HL-60 (cell line): ENCODE measurements around the gene PCDH15.

Source experiments
- DNase-seq, 2 experiments: peaks; one replicate each; pipeline ENCODE4 v3.0.0-alpha.2; 2010 to 2020; ENCODE audit warnings: low read depth in 1 of 2, low spot score in 1 of 2
- H3K27ac ChIP-seq: fragments of 250-450 bp; sonication (Bioruptor Pico); replicated peaks from 2 replicates; pipeline ENCODE4 v1.5.1; 2020; ENCODE audit warnings: mild to moderate bottlenecking, moderate library complexity
- H3K27me3 ChIP-seq: fragments of 250-450 bp; sonication (Bioruptor Pico); 2 replicates; pipeline ENCODE4 v1.5.1; 2021; ENCODE audit warnings: mild to moderate bottlenecking, moderate library complexity; ENCODE audit not compliant: insufficient read depth, poor library complexity, severe bottlenecking
- H3K4me3 ChIP-seq: replicated peaks from 2 replicates; pipeline ENCODE4 v1.5.1; 2011; ENCODE audit warnings: mild to moderate bottlenecking, control low read depth, low read length; ENCODE audit not compliant: insufficient read depth
- GABPA ChIP-seq: IDR thresholded peaks from 2 replicates; pipeline ENCODE4 v1.6.1; 2012; ENCODE audit warnings: low read depth
- POLR2AphosphoS5 ChIP-seq: IDR thresholded peaks from 2 replicates; pipeline ENCODE4 v1.6.1; 2012; ENCODE audit warnings: low read depth
- SPI1 ChIP-seq: IDR thresholded peaks from 2 replicates; pipeline ENCODE4 v1.6.1; 2012; ENCODE audit warnings: low read depth, mild to moderate bottlenecking, borderline replicate concordance
- TF ChIP-seq, protein P1 (sequence below): IDR thresholded peaks from 2 replicates; pipeline ENCODE4 v1.6.1; 2012; ENCODE audit warnings: low read depth; ENCODE audit not compliant: insufficient replicate concordance
- TF ChIP-seq, protein P2 (sequence below): IDR thresholded peaks from one replicate; pipeline ENCODE4 v1.5.1; 2011; ENCODE audit warnings: low read length, control low read depth, inconsistent platforms; ENCODE audit not compliant: insufficient read depth

Gene PCDH15

DNA sequence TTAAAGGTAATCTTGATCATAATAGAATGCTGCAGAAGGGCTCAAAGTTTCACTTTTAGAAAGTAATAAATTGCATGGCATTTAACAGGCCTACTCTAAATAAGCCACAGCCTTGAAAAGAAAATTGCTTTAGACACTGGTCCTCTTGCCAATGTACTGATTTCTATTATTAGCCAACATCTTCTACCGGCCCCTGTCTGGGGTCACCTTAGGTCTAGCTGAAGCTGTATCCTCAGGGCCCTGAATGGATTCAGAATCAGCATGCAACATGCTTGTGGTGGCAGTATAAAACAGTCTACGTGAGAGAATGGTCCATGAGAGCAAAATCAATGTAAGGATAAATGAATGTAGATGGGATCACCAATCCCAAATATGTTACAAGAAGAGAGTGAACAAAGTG, 541.9 kb downstream of the PCDH15 start:
- no peaks in the 10 kb centered on the region for H3K27me3 ChIP-seq
- TF ChIP-seq, protein P1, sequence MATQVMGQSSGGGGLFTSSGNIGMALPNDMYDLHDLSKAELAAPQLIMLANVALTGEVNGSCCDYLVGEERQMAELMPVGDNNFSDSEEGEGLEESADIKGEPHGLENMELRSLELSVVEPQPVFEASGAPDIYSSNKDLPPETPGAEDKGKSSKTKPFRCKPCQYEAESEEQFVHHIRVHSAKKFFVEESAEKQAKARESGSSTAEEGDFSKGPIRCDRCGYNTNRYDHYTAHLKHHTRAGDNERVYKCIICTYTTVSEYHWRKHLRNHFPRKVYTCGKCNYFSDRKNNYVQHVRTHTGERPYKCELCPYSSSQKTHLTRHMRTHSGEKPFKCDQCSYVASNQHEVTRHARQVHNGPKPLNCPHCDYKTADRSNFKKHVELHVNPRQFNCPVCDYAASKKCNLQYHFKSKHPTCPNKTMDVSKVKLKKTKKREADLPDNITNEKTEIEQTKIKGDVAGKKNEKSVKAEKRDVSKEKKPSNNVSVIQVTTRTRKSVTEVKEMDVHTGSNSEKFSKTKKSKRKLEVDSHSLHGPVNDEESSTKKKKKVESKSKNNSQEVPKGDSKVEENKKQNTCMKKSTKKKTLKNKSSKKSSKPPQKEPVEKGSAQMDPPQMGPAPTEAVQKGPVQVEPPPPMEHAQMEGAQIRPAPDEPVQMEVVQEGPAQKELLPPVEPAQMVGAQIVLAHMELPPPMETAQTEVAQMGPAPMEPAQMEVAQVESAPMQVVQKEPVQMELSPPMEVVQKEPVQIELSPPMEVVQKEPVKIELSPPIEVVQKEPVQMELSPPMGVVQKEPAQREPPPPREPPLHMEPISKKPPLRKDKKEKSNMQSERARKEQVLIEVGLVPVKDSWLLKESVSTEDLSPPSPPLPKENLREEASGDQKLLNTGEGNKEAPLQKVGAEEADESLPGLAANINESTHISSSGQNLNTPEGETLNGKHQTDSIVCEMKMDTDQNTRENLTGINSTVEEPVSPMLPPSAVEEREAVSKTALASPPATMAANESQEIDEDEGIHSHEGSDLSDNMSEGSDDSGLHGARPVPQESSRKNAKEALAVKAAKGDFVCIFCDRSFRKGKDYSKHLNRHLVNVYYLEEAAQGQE: no peak
- no peak for TF ChIP-seq POLR2AphosphoS5
- no peak for DNase-seq
- no peak overlapping the region for H3K4me3 ChIP-seq
- H3K27ac ChIP-seq: no peak overlapping the region

DNA sequence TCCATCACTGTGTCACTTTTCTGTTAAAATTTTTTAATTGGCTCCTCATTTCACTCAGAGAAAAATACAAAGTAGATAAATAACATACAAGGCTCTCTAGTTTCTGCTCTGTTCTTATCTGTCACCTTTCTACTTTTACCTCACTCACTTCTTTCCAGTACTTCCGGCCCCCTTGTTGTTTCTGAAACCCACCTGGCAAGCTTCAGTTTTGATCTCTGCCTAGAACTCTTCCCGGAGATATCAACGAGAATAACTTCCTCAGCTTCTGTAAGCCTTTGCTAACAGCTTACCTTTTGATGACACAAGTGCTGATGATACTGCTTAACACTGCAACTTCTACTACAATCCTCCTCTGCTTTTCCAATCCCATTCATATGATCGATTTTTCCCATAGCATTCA, 566.2 kb downstream of the PCDH15 start:
- Histone ChIP-seq H3K27ac (no peak overlapping the region), H3K27me3 (no peaks in the 10 kb centered on the region), H3K4me3 (no peak overlapping the region)
- TF ChIP-seq GABPA (no peak), SPI1 (no peak), POLR2AphosphoS5 (no peak)
- TF ChIP-seq, protein P2, sequence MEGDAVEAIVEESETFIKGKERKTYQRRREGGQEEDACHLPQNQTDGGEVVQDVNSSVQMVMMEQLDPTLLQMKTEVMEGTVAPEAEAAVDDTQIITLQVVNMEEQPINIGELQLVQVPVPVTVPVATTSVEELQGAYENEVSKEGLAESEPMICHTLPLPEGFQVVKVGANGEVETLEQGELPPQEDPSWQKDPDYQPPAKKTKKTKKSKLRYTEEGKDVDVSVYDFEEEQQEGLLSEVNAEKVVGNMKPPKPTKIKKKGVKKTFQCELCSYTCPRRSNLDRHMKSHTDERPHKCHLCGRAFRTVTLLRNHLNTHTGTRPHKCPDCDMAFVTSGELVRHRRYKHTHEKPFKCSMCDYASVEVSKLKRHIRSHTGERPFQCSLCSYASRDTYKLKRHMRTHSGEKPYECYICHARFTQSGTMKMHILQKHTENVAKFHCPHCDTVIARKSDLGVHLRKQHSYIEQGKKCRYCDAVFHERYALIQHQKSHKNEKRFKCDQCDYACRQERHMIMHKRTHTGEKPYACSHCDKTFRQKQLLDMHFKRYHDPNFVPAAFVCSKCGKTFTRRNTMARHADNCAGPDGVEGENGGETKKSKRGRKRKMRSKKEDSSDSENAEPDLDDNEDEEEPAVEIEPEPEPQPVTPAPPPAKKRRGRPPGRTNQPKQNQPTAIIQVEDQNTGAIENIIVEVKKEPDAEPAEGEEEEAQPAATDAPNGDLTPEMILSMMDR: no peak
- TF ChIP-seq, protein P1: no peak
- DNase-seq: no peak

DNA sequence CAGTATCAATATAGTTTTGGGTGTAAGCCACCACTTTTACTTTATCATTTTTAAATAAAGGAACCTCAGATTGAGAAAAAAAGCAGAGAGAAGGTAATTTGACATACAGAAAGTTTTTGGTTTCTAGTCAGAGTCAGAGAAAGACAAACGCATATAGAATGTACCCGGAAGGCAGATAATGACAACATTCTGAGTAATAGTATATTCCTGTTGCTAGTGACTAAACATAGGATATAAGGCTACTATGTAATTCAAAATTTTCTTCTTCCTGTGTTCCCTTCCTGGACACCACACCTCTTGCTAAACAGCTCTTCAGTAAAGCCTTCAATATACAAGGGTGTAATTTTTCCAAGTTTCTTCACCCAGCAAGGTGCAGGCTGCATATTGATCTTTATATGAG, 597.6 kb downstream of the PCDH15 start:
- Histone ChIP-seq H3K27ac (no peak overlapping the region), H3K27me3 (no peaks in the 10 kb centered on the region), H3K4me3 (no peak overlapping the region)
- DNase-seq: no peak
- TF ChIP-seq, protein P1: no peak
- TF ChIP-seq, protein P2: no peak
- TF ChIP-seq GABPA (no peak), POLR2AphosphoS5 (no peak), SPI1 (no peak)

DNA sequence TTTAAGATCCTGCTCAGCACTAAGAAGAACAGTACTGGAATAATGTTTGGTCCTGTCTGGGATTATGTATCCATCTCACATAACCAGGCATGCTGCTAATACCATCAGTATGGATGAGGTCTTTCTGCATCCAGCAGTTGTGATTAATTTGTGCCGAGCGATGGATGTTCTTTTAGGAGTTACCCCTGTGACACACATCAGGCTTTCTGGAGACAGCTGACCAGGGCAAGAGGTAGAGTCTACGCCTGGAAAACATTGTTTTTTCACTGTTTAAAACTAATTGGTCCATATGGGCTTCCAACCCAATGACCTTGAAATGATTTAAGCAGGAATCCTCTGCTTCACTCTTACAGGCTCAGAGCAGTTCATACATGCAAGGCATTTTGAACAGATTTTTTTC, 603.0 kb downstream of the PCDH15 start:
- H3K27me3 ChIP-seq: no peaks in the 10 kb centered on the region
- H3K4me3 ChIP-seq: no peak overlapping the region
- TF ChIP-seq, protein P1: no peak
- TF ChIP-seq GABPA (no peak), POLR2AphosphoS5 (no peak), SPI1 (no peak)
- TF ChIP-seq, protein P2: no peak
- no peak for DNase-seq
- H3K27ac ChIP-seq: no peak overlapping the region
